ENCODE data around the gene ARHGEF2.

The ARHGEF2 gene

GRCh38 chr1:155940482-155940992 lies 37.8 kb downstream of the ARHGEF2 start:
- peak; percentile 40 for DNase-seq (ENCODE audit: low read depth)
- TF ChIP-seq, protein P1, sequence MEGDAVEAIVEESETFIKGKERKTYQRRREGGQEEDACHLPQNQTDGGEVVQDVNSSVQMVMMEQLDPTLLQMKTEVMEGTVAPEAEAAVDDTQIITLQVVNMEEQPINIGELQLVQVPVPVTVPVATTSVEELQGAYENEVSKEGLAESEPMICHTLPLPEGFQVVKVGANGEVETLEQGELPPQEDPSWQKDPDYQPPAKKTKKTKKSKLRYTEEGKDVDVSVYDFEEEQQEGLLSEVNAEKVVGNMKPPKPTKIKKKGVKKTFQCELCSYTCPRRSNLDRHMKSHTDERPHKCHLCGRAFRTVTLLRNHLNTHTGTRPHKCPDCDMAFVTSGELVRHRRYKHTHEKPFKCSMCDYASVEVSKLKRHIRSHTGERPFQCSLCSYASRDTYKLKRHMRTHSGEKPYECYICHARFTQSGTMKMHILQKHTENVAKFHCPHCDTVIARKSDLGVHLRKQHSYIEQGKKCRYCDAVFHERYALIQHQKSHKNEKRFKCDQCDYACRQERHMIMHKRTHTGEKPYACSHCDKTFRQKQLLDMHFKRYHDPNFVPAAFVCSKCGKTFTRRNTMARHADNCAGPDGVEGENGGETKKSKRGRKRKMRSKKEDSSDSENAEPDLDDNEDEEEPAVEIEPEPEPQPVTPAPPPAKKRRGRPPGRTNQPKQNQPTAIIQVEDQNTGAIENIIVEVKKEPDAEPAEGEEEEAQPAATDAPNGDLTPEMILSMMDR (conservative IDR thresholded peaks at IDR 0.05; ENCODE audit: control insufficient read depth, insufficient read depth, low read depth, low read length): no peak
- no peak overlapping the region for H3K4me3 ChIP-seq (ENCODE audit: control insufficient read depth, low read depth, low read length)

GRCh38 chr1:155938220-155938627 lies 40.1 kb downstream of the ARHGEF2 start:
- TF ChIP-seq, protein P1 (conservative IDR thresholded peaks at IDR 0.05; ENCODE audit: control insufficient read depth, insufficient read depth, low read depth, low read length): peak; percentile 71
- DNase-seq (ENCODE audit: low read depth): peak; percentile 71
- H3K4me3 ChIP-seq (ENCODE audit: control insufficient read depth, low read depth, low read length): no peak overlapping the region

GRCh38 chr1:155934936-155935590 lies 43.3 kb downstream of the ARHGEF2 start:
- TF ChIP-seq, protein P1 (conservative IDR thresholded peaks at IDR 0.05; ENCODE audit: control insufficient read depth, insufficient read depth, low read depth, low read length): no peak
- no peak for DNase-seq (ENCODE audit: low read depth)
- peak overlapping the region; percentile 80 for H3K4me3 ChIP-seq (ENCODE audit: control insufficient read depth, low read depth, low read length)

DNA sequence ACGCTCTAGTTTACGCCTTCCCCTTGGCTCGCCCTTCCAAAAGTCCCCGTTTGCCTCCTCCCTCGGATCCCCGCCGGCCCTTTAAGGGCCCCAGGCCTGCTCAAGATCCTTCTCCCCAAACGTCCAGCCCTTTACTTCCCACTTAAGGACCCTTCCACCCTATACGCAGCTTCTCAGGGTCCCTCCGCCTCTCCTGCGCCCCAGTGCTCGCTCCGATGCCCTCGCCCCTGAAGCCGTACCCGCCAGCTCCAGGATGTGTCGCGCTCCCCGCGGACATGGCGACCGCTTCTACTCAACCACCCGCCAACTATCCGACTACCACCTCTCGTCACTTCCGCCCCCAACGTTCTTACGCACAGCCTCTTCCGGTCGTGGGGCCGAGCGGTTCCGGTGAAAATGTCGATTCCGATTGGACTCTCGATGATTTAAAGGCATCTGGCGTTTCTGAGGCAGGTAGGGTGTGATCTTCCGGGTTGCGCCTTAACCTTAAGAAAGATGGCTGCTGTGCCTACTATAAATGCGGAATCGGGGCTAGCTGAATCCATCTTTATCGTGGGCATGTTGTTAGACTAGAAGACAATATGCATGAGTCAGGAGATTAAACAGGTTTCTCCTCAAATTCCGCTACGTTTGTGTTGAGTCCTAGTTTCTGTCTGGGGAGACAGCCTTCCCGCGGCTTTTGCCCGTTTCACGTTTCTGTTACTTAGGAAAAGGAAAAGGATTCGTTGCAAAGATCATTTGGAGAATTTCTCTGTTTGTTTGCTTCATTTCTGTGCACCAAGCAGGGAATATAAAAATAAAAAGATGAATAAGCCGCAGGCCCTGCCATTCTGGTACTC lies 44.0 kb downstream of the ARHGEF2 start, which contains the start of gene KHDC4:
Gene KHDC4, minus strand, starts transcription at position 317 of the 839 bp plus-strand sequence. Its CDS starts 40 bp downstream, at position 277.
- TF ChIP-seq, protein P1 (conservative IDR thresholded peaks at IDR 0.05; ENCODE audit: control insufficient read depth, insufficient read depth, low read depth, low read length): no peak
- H3K4me3 ChIP-seq (ENCODE audit: control insufficient read depth, low read depth, low read length): peak within 1 kb of the TSS; percentile 80
- DNase-seq (ENCODE audit: low read depth): peak; percentile 99

DNA sequence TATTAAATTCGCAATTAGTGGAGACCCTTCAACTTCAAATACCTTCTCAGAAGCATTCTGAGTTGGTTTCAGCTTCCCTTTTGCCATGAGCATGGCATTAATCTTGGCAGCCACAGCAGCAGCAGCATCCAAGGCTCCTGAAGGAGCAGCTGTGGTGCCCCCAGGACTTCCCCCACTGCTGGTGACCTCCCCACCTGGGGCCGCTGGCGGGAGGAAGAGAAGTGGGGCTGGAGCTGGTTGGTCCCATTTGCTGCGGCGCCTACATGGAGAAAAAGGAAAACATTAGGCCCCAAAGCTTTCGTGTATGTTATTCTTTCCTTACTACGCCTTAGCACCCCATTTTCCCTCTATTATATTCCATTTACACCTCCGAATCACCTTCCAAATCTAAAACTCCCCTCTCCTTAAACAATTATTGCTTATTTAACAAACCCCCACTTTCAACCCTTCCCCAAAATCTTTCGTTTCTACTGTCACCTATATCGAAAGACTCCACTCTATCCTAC lies 44.7 kb downstream of the ARHGEF2 start:
- H3K4me3 ChIP-seq (ENCODE audit: control insufficient read depth, low read depth, low read length): peak overlapping the region; percentile 80
- TF ChIP-seq, protein P1 (conservative IDR thresholded peaks at IDR 0.05; ENCODE audit: control insufficient read depth, insufficient read depth, low read depth, low read length): no peak
- DNase-seq (ENCODE audit: low read depth): no peak

- H3K4me3 ChIP-seq (ENCODE audit: control insufficient read depth, low read depth, low read length): peak overlapping the region; percentile 80
- DNase-seq (ENCODE audit: low read depth): peak; percentile 42
- TF ChIP-seq, protein P1 (conservative IDR thresholded peaks at IDR 0.05; ENCODE audit: control insufficient read depth, insufficient read depth, low read depth, low read length): no peak
Observed at GRCh38 chr1:155932487-155932886, 45.9 kb downstream of the ARHGEF2 start.

Measured in fibroblast of mammary gland (primary cell).